ENCODE measurements around the gene SEMA4C.

Gene SEMA4C

DNA sequence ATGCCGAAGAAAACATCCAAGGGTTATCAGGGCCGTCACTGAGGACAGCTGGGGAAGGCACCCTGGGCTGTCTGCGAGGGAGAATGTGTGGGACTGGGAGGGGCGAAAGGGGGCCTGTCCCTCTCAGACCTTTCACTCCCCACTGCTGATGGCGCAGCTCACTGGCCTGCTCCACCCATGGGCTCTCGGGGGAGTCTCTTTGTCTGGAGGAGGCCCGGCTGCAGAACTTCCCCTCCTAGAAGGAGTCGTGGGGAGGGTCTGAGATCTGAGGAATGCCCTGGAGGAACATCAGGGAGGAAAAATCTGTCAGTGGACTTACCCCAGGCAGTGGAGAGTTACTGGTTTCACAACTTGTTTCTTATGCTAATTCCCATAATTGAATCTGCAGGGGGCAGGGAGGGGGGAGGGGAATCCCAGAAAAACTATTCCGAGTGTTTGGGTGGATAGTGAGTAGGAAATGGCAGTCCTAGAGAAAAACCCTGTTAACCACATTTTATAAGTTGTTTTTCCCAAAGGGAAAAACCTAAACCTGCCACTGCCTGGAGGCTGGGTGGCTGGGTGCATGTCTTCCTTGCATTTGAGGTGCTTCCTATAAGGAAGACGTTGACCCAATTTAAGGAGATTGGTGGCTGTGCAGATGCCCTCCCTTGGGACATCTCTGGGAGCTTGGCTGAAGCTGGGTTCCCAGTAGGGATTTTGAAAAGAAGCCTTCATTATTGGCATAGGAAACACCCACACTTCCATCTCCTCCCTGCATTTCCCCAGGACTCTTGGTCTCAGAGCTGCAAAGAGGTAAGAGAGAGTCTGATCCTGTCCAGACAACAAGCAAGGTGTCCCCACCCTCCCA is 11.7 kb upstream of the SEMA4C start:
- DNase-seq (ENCODE audit: low spot score), result no peak

DNA sequence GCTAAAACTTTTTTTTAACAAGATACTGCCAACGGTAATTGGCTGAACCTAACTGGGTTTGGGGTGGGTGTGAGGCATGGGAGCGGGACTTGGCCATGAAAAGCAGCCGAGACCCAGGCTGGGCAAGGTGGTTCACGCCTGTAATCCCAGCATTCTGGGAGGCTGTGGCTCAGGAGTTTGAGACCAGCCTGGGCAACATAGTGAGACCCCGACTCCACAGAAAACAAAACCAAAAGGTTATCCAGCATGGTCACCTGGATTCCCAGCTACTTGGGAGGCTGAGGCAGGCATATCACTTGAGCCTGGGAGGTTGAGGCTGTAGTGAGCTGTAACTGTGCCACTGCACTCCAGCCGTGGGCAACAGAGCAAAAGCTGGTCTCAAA is 11.0 kb upstream of the SEMA4C start:
- DNase-seq (ENCODE audit: low spot score), result no peak

DNA sequence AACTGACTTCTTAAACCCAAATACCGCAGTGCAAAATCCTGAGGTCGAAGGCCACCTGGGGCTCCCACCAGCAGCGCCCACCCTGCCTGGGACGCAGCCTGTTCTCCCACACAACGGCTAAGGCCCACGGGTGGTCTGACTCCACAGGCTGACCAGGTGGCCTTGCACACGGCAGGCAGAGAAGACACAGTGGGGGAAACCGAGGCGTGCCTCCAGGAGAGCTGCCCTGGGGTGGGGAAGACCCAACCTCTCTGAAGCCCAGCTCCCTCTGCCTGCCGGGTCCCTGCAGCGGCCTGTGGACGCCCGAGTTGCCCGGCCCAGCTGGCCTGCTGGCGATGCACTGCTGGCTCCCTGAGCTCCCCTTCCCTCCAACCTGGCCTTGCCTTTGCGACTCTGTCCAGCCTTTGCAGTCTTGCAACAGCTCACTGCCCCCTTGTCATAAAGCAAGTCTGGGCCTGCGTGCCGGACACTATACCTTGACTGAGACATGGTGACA is 9.7 kb upstream of the SEMA4C start:
- no peak for DNase-seq (ENCODE audit: low spot score)

DNA sequence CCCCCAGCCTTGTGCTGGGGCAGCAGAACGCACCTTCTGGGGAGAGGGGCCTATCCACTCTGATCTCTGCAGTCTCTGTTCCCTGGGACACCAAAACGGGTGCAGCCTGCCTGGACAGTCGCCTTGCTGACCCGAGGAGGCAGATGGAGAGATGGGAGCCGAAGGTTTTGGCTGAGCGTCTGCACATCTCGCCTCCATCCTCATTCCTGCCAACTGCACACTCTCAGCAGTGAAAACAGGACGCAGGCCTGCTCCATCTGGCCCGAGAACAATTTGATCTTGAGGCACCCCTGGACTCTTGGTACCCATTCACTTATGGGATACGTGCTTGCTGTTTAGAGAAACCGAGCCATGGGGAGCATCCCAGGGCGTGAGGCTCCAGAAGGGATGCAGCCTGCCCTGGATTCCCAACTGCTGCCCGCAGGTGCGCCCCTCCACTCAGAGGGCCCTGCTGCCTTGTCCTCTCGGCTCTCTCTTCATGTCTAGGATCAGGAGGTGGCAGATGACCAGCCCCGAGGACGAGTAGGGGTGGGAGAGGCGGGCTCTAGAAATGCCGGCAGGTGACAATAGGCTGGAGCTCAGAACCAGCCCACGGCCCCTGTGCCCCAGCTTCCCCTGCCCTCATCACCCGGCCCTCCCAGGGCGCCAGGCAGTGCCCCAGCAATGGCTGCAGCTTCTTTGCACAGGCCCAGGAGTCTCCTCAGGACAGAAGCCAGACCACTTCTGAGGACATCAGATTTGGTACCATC is 9.1 kb upstream of the SEMA4C start:
- no peak for DNase-seq (ENCODE audit: low spot score)

DNA sequence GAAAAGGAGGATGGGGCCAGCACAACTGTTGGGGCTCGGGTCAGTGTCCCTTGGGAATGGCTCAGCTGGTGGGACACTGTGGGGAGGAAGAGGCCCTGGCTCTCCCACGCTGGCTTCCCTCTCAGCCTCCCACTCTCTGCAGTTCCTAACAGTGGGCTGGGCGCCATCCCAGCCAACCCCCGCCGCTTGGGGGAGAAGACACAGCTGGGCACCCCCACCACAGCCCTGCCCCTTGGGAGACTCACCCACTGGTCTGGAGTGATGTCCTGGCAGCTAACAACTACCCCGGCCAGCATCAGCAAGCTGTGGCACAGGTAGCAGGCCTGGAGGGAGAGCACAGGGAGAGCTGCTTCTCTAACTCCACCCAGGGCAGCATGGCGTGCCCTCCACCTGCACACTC is 8.3 kb upstream of the SEMA4C start:
- no peak for DNase-seq (ENCODE audit: low spot score)

DNA sequence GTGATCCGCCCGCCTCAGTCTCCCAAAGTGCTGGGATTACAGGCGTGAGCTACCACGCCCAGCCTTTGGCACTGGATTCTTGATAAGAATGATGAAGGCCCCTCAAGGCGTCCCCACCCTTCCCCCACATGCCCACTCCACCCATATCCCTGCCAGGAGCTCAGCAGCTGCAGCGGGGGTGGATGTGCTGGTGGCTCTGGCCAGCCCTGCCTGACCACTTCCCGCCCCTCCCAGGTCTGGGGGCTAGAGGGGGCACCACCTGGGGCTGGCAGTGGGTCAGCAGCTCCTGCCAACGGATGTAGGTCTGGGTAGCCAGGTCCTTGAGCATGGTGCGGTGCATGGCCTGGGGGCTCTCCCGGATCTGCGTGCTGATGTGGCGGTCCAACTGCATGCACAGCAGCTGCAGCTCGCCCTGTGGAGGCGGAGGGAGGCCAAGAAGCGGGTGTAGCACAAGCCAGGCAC is 7.8 kb upstream of the SEMA4C start:
- DNase-seq (ENCODE audit: low spot score), result no peak

- no peak for DNase-seq (ENCODE audit: low spot score)
These were observed 7.2 kb upstream of the SEMA4C start for GRCh38 chr2:96877042-96877451.

DNA sequence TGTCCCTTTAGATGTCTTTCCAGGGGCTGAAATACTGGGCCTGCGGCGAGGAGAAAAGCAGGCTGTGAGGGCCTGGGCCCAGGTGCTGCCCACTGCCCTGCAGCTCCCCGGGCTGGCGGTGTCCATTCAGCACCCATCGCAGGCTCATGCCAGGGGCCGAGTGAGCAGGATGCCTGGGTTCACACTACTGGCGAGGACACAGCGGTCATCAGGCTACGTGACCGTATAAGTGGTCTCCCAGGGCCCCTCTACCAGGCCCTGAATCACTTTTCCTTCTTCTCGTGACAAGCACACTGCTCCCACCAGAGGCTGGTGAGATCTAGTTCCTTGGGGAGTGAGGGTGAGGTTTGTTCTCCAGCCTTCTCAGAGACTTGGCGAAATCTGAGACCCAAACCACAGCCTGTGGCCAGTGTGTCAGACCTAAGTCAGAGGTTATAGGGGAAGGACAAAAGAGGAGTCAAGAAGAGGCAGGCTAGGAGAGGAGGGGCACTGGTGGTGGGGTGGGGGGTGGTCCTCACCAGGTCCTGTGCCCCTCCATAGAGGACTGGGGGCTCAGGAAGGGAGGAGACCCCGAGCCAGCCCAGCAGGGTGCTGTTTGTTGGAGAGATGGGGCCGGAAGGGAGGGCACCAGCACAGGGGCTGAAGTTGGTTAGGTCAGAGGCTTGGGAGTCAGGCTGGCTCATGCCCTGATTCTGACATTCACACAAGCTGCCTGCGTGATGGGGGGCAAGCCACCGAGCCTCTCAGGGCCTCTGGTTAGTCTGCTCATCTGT is 6.6 kb upstream of the SEMA4C start:
- peak; percentile 53 for DNase-seq (ENCODE audit: low spot score)

GRCh38 chr2:96875498-96876268 is 5.8 kb upstream of the SEMA4C start:
- no peak for DNase-seq (ENCODE audit: low spot score)

- DNase-seq (ENCODE audit: low spot score), result no peak
These were observed 4.4 kb upstream of the SEMA4C start for GRCh38 chr2:96874198-96874831.

DNA sequence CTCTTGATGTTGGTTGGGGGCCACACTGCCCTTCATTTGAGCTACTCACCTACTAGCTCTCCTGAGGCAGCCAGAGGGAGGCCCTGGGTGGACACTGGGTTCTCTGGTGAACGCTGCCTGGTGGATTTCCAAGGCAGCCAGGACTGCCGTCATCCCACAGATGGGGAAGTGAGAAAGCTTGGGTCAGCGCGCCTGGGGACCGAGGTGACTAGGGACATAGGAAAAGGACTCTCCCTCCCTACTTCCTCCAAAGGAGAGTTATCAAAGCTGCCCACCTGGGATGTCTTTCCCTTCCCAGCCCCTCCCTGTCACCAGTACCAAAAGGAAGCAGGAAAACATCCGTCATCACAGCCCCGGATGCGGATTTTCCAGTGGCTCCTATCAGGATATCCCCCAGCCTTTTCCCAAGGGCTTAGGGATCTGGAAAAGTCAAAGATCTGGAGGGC is 3.8 kb upstream of the SEMA4C start:
- no peak for DNase-seq (ENCODE audit: low spot score)

GRCh38 chr2:96872591-96873349 is 2.9 kb upstream of the SEMA4C start:
- no peak for DNase-seq (ENCODE audit: low spot score)

DNA sequence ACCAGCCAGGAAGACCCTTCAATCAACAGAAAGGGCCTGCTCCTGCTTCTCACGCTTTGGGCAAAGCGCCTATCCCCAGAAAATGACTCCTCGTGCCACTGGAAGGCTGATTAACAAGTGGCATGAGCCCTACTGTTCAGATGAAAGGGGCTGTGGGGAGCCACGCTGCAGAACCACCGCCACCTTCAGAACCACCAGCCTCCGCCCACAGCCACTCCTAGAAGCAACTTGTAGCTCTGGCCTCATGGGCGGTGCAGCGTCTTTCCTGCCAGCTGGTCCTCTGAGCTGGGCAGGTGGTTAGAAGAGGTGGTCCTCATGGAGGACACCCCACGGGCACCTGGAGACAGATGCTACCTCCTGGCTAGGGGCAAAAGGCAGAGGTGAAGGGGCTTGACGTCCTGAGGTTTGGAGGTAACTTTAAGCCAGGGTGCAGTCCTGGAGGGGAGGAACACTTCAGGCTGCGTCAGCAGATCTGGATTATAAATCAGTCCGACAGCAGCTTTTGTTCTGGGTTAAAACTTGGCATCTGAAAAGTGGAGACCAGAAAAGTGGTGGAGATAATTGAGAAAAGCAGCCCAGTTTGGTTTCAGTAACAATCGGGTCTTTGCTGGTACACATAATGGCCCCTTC is 861 bp upstream of the SEMA4C start:
- no peak for DNase-seq (ENCODE audit: low spot score)

DNA sequence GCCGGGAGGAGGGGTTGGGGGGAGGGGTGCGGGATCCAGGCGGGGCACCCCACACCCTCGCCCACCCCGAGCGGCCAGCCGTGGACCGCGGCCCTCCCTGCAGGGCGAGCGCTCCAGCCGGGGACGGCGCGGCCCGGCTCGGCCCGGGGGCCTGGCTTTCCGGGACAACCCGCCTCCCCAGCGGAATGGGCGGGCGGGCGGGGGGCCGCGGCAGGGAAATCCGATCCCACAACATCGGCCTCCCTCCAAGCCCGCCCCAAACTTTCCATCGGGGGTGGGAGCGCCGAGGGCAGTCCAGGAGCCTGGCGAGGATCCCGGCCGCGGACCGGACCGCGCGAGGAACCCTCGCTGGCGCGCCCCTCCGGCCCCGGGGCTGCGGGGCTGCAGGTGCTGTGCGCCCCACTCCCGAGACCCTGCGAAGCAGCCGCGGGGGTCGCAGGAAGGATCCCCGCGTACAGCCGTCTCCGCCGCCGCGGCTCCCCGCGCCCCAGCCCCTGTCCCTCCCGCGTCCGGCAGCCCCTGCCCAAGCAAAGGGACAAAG is 529 bp downstream of the SEMA4C start:
- peak; percentile 83 for DNase-seq (ENCODE audit: low spot score)

GRCh38 chr2:96868555-96869280 is 1.2 kb downstream of the SEMA4C start:
- DNase-seq (ENCODE audit: low spot score), result peak; percentile 96

DNA sequence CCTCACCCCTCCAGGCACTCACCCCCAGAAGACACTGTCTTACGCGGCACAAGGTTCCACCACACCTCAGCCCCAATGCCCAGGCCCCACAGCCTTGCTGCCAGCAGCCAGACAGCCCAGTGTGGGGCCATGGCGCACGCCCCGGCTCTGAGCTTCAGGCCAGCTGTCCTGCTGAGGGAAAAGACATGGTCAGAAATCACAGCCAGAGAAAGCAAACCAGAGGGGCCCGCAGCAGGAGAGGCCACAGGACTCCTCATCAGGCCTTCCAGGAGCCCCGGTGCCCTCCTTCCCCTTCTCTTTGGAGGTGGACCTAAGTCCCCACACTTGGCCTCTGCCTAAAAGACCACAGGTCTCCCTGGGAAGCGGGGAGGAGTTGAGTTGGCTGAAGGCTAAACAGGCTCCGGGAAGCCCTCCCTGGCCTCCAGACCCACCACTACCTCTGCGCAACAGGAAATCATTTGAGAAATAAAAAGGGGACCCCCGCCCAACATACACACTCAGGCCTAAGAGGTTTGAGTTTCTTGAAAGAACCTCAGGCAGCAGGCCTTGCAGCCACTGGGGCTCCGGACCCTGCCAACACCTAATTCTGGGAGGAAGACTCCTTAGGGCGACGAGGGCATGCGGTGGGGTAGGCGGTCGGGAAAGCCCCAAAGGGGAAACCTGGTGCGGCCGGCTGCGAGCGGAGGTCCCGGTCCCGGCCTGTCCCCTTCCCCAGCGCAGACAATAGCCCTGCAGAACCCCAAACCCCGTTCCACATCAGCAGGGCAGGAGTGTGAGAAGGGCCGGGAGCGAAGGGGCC is 1.9 kb downstream of the SEMA4C start:
- no peak for DNase-seq (ENCODE audit: low spot score)

DNA sequence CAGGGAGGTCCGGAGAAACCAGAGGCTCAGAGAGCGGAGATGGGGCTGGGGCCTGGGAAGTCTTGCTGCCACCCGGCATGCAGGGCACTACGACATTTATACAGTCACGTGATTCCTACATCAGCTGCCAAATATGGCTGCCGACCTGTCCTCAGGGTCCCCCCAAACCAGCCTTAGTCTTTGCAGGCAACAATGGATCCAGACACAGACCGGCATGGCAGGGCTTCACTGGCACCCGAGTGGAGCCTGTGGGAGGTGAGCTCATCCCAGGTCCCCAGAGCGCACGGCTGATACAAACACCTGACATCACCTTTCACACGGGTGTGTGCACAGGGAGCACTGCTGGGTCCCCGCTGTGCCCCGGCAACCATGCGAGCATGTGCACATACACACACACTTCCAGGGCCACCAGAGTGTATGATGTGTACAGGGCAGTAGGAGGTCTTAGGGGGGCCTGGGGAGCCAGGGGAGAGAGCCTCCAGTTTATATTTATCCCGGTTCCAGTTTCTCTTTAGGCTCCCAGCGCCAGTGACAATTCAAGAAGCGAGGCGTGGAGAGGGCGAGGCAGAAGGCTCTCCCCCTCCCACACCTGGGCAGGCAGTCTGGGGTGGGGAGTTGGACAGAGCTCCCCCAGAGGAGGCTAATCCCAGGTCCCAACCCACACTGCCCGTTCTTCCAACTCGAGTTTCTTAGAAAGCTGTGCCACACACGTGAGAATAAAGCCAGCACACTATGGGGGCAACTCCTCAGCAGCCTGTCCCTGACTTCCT is 2.7 kb downstream of the SEMA4C start:
- no peak for DNase-seq (ENCODE audit: low spot score)
